ENCODE data around the gene CAMK4.

DNA sequence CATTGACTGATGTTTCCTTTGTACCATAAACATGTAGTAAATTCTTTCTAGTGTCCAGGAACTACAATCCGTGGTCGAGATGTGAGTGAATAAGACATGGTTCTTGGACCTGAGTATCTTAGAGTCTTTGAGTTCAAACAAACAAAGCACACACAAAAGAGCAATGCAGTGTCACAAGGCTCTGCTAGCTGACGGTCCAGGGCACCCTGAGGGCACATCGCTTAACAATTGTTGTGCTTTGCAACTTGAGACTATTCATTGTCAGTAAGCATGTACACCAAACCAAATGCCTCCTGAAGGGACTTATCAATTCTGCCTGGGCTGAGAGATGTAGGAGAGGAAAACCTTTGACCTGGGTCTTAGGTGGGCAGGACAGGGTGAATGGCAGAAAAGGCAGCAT is 84.8 kb downstream of the CAMK4 start:
- TF ChIP-seq CTCF (IDR thresholded peaks at IDR 0.05; ENCODE audit: insufficient read depth, low read length) (no peak), REST (IDR thresholded peaks at IDR 0.05; ENCODE audit: insufficient replicate concordance, low read depth) (no peak)

Data from HL-60 (cell line).